ENCODE measurements around the gene APBA2.
"Not testable (repeated sequence)": the region's sequence is repeated elsewhere in the genome, so short reads cannot be mapped to it uniquely, and the experiment has no call there.

The APBA2 gene

DNA sequence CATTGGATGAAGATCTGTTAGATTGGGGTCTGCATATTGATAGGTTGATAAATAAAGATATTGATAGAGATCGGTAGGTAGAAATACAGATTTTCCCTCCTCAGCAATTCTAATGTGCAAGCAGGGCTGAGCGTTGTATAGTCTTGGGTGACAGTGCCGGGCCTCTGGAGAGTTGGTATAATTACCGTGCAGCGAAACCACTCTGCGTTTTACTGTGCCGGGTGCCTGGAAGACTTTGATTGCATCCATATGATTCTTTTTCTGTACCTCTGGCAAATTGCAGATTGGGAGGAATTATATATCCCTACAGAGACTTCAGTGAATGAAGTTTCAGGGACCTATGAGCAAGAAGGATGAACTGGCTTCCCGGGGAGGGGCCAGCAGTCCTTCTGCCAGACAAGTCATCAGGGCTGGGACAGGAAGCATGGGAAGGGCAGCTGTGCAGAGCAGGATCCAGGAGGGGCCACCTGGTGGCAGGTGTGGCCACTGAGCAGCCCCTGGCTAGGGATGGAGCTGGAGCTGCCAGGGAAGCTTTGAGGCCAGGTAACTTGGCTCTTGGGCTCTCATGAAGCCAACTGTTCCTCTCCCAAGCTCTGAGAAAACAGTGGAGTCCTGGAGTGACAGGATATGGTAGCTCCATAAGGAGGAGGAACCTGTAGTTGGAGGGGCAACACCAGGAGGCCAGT is 132.5 kb downstream of the APBA2 start:
- no peak for DNase-seq

DNA sequence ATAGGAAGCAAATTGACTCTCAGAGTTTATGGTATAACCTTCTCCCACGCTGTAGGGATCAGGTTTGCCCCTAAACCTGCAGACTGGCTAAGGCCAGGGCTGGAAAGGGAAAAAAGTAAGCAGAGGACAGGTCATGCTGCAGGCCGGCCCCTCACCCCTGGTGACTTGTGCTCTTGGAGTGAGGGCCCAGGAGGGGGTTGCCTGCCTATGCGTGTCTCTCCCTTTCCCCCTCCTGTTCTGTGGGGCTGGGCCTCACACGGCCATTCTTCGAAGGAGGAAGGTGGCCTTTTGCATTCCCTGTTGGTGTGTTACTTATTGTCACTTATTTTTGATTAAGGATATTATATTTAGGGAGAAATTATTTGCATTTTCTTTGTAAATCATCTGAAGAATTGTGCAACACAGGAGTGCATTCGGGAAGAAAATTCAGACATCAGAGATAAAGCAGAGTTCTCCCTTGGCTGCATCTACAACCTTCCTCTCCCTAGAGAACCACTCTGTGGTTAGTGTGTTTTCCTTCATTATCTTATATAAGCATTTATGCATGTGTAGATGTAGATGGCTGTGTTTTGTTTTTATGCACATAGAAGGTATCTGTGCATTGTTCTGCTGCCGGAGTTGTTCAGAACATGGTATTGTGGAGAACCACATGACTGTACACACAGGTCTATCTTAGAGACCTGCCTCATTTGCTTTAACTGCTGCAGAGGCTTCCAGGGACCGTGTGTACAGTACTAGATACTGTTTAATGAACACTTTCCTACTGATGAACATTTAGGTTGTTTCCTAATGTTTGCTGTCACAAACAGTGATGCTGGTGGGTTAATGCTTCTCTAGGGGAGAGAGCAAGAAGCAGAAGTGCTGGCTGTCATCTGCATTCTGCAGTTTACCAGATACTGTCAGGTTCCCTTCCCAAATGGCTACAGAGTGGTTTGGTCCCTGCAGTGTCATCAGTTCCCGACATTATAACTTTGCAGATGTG is 133.5 kb downstream of the APBA2 start:
- no peak for DNase-seq

GRCh38 chr15:29021857-29022256 is 136.1 kb downstream of the APBA2 start:
- DNase-seq, result no peak

DNA sequence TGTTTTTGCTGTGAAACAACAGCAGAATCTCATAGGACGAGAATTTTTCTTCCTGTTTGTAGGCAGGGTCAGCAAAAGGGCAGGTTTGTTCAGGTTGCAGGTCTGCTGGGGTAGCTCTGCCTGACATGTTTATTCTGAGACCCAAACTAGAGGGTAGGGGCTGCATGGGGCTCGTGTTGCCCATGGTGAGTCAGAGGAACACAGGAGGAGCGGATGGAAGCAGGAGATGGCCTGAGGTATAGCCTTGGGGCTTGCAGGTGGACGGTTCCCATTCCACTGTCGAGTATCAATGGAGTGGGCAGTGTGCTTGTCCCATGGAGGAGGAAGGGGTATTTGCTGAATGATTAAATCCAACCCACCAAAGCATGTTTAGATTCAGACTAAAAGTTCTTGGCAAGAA is 138.9 kb downstream of the APBA2 start:
- no peak for DNase-seq

- DNase-seq, result not testable (repeated sequence)
These were observed 139.6 kb downstream of the APBA2 start for GRCh38 chr15:29025411-29025810.

DNA sequence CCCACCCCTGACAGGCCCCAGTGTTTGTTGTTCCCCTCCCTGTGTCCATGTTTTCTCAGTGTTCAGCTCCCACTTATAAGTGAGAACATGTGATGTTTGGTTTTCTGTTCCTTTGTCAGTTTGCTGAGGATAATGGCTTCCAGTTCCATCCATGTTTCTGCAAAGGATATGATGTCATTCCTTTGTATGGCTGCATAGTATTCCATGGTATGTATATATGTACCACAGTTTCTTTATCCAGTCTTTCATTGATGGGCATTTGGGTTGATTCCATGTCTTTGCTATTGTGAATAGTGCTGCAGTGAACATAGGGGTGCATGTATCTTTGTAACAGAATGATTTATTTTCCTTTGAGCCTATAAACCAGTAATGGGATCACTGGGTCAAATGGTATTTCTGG is 142.4 kb downstream of the APBA2 start:
- not testable (repeated sequence) for DNase-seq

GRCh38 chr15:29029651-29030195 is 143.9 kb downstream of the APBA2 start:
- DNase-seq, result no peak

- DNase-seq, result no peak
These were observed 145.9 kb downstream of the APBA2 start for GRCh38 chr15:29031502-29032228.

GRCh38 chr15:29032229-29032625 is 146.5 kb downstream of the APBA2 start:
- DNase-seq, result no peak

DNA sequence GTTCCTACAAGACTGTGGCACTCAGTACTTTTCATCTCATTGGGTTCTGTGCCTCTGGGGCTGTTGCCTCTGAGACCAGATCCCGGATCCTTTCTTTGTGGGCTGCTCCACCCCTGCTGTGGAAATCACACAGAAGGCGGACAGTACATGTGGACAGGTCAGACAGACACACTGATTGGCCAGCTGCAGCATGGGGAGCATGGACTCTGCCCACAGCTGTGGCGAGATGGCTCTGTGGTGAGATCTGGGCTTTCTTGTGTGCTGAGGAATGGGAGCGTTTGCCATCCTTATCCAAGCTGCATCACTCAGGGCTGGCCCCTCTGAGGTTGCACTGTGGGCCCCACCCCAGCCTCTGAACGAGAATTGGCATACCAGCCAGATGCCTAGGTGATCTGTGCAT is 147.0 kb downstream of the APBA2 start:
- no peak for DNase-seq

- DNase-seq, result no peak
These were observed 148.4 kb downstream of the APBA2 start for GRCh38 chr15:29034151-29034550.

DNA sequence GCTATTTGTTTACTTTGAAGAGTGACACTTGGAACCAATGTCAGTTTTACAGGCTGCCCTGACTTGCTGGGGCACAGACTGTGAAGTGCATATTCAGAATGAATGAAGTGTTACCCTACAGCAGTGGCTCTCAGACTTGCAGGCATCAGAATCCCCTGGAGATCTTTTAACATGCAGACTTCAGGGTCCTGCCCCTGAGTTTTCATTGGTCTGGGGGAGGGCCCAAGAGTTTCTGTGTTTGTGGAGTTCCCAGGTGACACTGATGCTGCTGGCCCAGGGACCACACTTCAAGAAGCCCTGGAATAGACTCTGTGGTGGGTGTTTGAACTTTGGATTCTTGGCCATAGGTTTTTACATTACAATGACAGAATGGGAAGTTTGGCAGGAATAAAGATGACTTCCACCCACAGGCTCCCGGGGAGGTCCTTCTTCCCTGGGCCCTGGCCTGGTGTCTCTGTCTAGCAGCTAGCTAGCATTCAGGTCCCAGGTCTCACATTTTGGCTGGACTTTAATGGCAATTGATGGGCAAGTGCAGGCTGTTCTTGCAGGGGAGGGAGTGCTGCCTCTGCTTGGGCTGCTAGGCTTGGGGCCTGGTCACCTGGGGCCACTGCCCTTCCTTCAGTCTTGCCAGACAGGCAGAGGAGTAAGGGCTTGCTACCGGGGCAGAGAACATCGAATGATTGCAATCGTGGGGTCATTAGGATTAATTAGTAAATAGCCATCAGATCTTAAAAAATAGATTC is 149.0 kb downstream of the APBA2 start:
- DNase-seq, result no peak

DNA sequence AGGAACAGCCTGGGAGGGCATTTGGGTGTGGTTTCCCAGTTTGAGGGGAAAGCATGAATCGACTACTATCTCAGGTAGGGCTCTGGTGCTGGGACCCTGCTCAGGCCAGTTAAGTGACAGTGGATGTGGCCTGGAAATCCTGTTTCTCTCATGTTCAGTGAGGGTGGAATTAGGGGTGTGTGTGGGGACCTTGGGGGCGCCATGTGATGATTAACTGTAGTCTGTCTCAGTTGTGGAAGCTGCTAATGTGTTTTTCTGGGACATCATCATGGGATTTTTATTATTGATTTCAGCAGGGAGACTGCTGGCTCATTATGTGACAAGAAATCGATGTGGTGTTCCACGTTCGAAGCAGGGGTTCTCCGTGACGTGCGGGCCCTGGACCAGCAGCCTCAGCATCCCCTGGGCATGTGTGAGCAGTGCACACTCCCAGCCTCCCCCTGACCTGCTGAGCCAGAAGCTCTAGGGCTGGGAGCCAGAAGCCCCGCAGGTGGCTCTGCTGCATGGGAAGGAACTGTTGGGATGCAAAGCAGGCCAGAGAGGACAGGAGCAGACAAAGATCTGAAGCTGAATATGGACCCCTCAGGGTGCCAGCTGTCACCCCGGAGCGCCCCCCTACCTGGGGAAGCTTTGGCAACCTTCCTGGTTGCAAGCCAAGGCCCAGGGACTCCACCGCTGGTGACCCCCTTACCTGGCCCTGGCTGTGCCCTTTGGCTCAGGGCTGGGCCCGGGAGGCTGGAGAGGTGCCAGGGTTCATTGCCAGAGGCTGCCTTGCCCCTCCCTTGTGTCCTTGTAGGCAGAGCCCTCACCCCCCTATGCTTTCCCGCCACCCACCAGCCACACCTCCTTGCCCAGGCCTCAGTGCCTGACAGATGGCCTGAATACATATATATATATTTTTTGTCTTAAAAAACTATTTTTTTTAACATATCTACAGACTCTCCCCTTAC is 149.8 kb downstream of the APBA2 start:
- DNase-seq, result peak; percentile 3

DNA sequence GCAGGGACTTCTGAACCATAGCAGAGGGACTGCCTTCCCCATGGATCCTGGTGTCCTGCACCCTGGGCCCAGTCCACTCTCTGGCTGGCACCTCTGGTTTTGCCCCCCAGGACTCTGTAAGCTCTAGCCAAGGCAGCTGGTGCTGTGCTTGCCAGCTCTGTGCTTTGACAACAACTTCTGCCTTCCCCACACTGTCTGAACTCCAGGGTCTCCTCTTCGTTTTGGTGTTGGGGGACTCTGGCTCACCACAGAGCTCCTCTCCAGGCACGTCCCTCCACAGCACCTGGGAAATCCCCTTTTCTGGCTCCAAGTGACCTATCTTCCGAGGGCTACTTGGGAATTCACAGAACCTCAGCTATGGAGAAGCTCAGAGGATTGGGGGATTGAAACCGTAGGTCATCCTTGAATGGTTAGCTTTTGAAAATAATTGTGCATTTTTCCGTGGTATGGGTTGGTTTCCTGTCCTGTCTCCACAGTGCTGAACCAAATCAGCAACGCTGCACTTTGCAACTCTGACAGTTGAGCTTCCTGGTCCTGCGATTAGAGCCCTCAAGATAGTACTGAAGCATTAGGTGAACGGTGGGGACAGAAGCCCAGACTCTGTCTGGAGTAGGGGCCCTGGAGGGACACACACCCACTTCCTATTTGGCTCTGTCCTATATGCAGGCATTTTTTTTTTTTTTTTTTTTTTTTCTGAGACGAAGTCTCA is 152.4 kb downstream of the APBA2 start:
- no peak for DNase-seq

GRCh38 chr15:29039466-29040369 is 153.9 kb downstream of the APBA2 start:
- DNase-seq, result no peak

- no peak for DNase-seq
These were observed 154.6 kb downstream of the APBA2 start for GRCh38 chr15:29040370-29040751.

- no peak for DNase-seq
These were observed 158.1 kb downstream of the APBA2 start for GRCh38 chr15:29043736-29044502.

DNA sequence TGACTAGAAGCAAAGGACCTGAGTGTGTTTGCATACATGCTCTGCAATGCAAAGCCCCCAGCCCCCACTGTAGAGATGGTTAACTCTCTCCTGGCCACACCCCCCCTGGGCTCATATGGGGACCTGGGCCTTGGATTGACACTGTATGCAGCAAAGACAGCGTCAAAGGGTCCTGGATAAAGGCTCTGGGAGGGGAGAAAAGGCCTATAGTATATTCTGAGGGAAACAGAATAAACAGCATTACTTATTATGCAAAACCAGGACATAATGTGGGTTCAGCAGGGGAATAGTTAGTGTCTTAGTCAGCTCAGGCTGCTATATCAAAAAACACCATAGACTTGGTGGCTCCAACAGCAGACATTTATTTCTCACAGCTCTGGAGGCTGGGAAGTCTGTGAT is 158.7 kb downstream of the APBA2 start:
- no peak for DNase-seq

DNA sequence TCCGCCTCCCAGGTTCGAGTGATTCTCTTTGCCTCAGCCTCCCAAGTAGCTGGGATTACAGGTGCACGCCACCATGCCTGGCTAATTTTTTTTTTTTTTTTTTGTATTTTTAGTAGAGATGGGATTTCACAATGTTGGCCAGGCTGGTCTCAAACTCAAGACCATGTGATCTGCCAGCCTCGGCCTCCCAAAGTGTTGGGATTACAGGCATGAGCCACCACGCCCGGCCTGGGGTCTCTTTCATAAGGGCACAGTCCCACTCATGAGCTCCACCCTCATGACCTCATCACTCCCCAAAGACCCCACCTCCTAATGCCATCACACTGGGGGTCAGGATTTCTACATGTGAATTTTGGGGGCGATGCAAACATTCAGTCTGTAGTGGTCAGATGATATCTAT is 159.4 kb downstream of the APBA2 start:
- not testable (repeated sequence) for DNase-seq

All from NCI-H1105 treated with DMSO at 0.1 percent for 48 hours (cell line).